Hepatocyte (in vitro differentiated cells): ENCODE results near the gene MON2. TPM values are rescaled to one million over a fixed set of nuclear protein-coding genes. Genes with fewer than 3 reads are reported as not detected.
"Not testable (repeated sequence)": the region's sequence is repeated elsewhere in the genome, so short reads cannot be mapped to it uniquely, and the experiment has no call there.

Source experiments
- DNase-seq: peaks from one replicate; pipeline ENCODE4 v3.0.0-alpha.2; 2016; ENCODE audit warnings: low spot score
- H2AFZ ChIP-seq: fragments of 200-600 bp; sonication (generic); 2 replicates; pipeline ENCODE4 v1.6.0; 2016; ENCODE audit warnings: antibody characterized with exemption, mild to moderate bottlenecking
- H3K27ac ChIP-seq: fragments of 200-600 bp; sonication (generic); 2 replicates; pipeline ENCODE4 v1.5.1; 2016; ENCODE audit warnings: mild to moderate bottlenecking
- H3K27me3 ChIP-seq: fragments of 200-600 bp; sonication (generic); 2 replicates; pipeline ENCODE4 v1.6.1; 2016
- H3K36me3 ChIP-seq: fragments of 200-600 bp; sonication (generic); replicated peaks from 2 replicates; pipeline ENCODE4 v1.5.1; 2016; ENCODE audit warnings: low read depth; ENCODE audit not compliant: insufficient read depth
- H3K4me1 ChIP-seq: fragments of 200-600 bp; sonication (generic); 2 replicates; pipeline ENCODE4 v1.5.1; 2016; ENCODE audit warnings: mild to moderate bottlenecking, moderate library complexity; ENCODE audit not compliant: insufficient read depth
- H3K4me2 ChIP-seq: fragments of 200-600 bp; sonication (generic); 2 replicates; pipeline ENCODE4 v1.6.0; 2016
- H3K4me3 ChIP-seq: fragments of 200-600 bp; sonication (generic); 2 replicates; pipeline ENCODE4 v1.5.1; 2016; ENCODE audit warnings: mild to moderate bottlenecking
- H3K79me2 ChIP-seq: fragments of 200-600 bp; sonication (generic); 2 replicates; pipeline ENCODE4 v1.6.0; 2017; ENCODE audit warnings: mild to moderate bottlenecking
- H3K9me2 ChIP-seq: fragments of 200-600 bp; sonication (generic); replicated peaks from 2 replicates; pipeline ENCODE4 v1.6.0; 2017; ENCODE audit warnings: mild to moderate bottlenecking; ENCODE audit not compliant: insufficient read depth
- H3K9me3 ChIP-seq: fragments of 200-600 bp; sonication (generic); 2 replicates; pipeline ENCODE4 v1.5.1; 2016; ENCODE audit warnings: low read depth, mild to moderate bottlenecking
- H4K20me1 ChIP-seq: fragments of 200-600 bp; sonication (generic); 2 replicates; pipeline ENCODE4 v1.6.0; 2016; ENCODE audit warnings: mild to moderate bottlenecking; ENCODE audit not compliant: insufficient read depth, poor library complexity, severe bottlenecking
- EZH2 ChIP-seq: fragments of 200-600 bp; sonication (generic); IDR thresholded peaks from 2 replicates; pipeline ENCODE4 v1.6.1; 2016; ENCODE audit warnings: antibody characterized with exemption, mild to moderate bottlenecking, borderline replicate concordance
- EZH2phosphoT487 ChIP-seq: fragments of 200-600 bp; sonication (generic); IDR thresholded peaks from one replicate; pipeline ENCODE4 v1.6.1; 2018; ENCODE audit warnings: antibody characterized with exemption, mild to moderate bottlenecking, low read depth, moderate library complexity; ENCODE audit not compliant: unreplicated experiment, severe bottlenecking
- WGBS: methylation state at CpG from one replicate; pipeline ENCODE4 v1.1.6; 2016; ENCODE audit warnings: low lambda C conversion rate; ENCODE audit errors: missing lambda C conversion rate; 5-methylcytosine and 5-hydroxymethylcytosine counted together
- polyA plus RNA-seq: library from polyadenylated mRNA; unstranded; fragments of >200 nt; fragmentation: Nextera tagmentation; extraction: Ambion mirVana; gene quantifications from 2 replicates; pipeline ENCODE4 v1.2.1, GENCODE V29; 2016
- total RNA-seq: library from RNA; depleted of rRNA; stranded (reverse); fragments of >200 nt; gene quantifications from 2 replicates; pipeline ENCODE4 v1.2.3, GENCODE V29; 2014
- TF ChIP-seq, protein P1 (sequence below): fragments of 200-600 bp; sonication (generic); IDR thresholded peaks from 2 replicates; pipeline ENCODE4 v1.5.1; 2016; ENCODE audit warnings: antibody characterized with exemption, mild to moderate bottlenecking; ENCODE audit not compliant: poor library complexity

The MON2 gene
- total and polyA plus RNA-seq, 2 experiments from 2014 or later = 23.7 to 60.9 TPM

DNA sequence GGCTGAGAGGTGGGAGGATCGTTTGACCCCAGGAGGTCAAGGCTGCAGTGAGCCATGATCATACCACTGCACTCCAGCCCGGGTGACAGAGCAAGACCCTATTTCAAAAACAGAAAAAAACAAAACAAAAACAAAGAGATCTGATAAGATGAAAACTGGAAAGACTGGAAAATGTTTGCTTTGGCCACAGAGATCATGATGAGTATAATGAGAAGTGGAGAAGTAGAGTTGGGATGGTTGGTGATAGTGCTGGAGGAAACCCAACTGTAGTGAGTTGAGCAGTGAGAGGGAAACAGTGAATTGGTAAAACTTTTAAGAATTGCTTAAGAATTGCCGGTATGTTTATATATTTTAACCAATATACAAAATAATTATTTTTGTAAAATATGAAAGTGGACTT lies 39.2 kb downstream of the MON2 start:
- TF ChIP-seq, protein P1, sequence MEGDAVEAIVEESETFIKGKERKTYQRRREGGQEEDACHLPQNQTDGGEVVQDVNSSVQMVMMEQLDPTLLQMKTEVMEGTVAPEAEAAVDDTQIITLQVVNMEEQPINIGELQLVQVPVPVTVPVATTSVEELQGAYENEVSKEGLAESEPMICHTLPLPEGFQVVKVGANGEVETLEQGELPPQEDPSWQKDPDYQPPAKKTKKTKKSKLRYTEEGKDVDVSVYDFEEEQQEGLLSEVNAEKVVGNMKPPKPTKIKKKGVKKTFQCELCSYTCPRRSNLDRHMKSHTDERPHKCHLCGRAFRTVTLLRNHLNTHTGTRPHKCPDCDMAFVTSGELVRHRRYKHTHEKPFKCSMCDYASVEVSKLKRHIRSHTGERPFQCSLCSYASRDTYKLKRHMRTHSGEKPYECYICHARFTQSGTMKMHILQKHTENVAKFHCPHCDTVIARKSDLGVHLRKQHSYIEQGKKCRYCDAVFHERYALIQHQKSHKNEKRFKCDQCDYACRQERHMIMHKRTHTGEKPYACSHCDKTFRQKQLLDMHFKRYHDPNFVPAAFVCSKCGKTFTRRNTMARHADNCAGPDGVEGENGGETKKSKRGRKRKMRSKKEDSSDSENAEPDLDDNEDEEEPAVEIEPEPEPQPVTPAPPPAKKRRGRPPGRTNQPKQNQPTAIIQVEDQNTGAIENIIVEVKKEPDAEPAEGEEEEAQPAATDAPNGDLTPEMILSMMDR = no peak
- TF ChIP-seq EZH2phosphoT487 = no peak
- TF ChIP-seq EZH2 = no peak
- H3K36me3 ChIP-seq = peaks cover 5% of the 10 kb centered on the region

DNA sequence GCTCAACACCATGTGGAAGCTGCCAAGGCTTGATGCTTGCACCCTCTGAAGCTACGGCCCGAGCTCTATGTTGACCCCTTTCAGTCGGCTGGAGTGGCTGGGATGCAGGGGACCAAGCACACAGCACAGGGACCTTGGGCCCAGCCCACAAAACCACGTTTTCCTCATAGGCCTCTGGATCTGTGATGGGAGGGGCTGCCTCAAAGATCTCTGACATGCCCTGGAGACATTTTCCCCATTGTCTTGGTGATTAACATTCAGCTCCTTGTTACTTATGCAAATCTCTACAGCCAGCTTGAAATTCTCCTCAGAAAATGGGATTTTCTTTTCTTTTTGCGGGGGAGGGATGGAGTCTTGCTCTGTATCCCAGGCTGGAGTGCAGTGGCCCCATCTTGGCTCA lies 46.3 kb downstream of the MON2 start:
- Histone ChIP-seq H2AFZ (no peak overlapping the region), H3K4me3 (no peak overlapping the region), H3K9me3 (no peaks in the 10 kb centered on the region), H3K79me2 (no peaks in the 10 kb centered on the region), H3K27ac (no peak overlapping the region), H4K20me1 (peaks cover 3% of the 10 kb centered on the region), H3K36me3 (peaks cover 5% of the 10 kb centered on the region), H3K4me2 (no peak overlapping the region), H3K9me2 (no peaks in the 10 kb centered on the region), H3K4me1 (no peaks in the 10 kb centered on the region), H3K27me3 (no peaks in the 10 kb centered on the region)
- TF ChIP-seq EZH2 = no peak
- TF ChIP-seq, protein P1 = no peak
- no peak for TF ChIP-seq EZH2phosphoT487
- no peak for DNase-seq
- WGBS = 96% methylated on average over 5 of the region's 5 CpGs

More for the DNA sequence above, 39.2 kb downstream of the MON2 start:
- Histone ChIP-seq H3K27me3 (no peaks in the 10 kb centered on the region), H2AFZ (no peak overlapping the region), H4K20me1 (no peaks in the 10 kb centered on the region), H3K27ac (no peak overlapping the region), H3K9me3 (no peaks in the 10 kb centered on the region), H3K4me1 (no peaks in the 10 kb centered on the region), H3K9me2 (no peaks in the 10 kb centered on the region), H3K79me2 (no peaks in the 10 kb centered on the region), H3K4me2 (no peak overlapping the region), H3K4me3 (no peak overlapping the region)
- WGBS = 96% methylated on average over 3 of the region's 3 CpGs
- no peak for DNase-seq

DNA sequence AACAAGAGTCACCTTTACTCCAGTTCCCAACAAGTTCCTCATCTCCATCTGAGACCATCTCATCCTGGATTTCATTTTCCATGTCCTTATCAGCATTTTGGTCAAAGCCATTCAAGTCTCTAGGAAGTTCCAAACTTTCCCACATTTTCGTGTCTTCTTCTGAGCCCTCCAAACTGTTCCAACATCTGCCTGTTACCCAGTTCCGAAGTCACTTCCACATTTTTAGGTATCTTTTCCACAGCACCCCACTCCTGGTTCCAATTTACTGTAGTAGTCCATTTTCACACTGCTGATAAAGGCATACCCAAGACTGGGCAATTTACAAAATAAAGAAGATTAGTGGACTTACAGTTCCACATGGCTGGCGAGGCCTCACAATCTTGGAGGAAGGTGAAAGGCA lies 47.5 kb downstream of the MON2 start:
- not testable (repeated sequence) for H3K36me3 ChIP-seq, DNase-seq, H2AFZ ChIP-seq, H3K27ac ChIP-seq, H3K4me1 ChIP-seq, H3K4me3 ChIP-seq, H3K4me2 ChIP-seq, H3K79me2 ChIP-seq, H3K9me3 ChIP-seq, H4K20me1 ChIP-seq, H3K27me3 ChIP-seq, H3K9me2 ChIP-seq
- 98% methylated on average over 3 of the region's 3 CpGs for WGBS

DNA sequence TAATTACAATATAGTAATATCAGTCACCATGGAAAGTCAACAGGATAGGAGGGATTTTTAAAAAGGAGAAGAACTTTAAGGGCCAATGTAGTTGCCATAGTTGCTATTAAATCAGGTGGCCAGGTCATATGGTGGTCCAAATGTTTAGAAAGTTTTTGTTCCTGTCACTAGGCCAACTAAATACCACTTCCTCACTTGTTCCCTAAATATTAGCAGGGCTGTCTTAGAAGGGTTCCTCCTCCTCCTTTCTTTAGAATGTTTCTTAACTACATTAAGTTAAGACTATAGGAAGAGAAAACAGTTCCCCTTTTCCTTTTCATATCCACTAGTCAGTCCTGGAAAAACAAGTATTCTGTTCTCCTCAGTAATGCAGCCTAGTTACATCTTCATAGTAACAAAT lies 50.3 kb downstream of the MON2 start:
- no peak for TF ChIP-seq EZH2phosphoT487
- TF ChIP-seq EZH2 = no peak
- TF ChIP-seq, protein P1 = no peak
- H3K27ac ChIP-seq = no peak overlapping the region
- H3K4me3 ChIP-seq = no peak overlapping the region

More for the DNA sequence above, 50.3 kb downstream of the MON2 start:
- no peaks in the 10 kb centered on the region for H3K36me3 ChIP-seq
- H3K4me2 ChIP-seq = no peak overlapping the region
- H3K9me3 ChIP-seq = no peaks in the 10 kb centered on the region
- no peaks in the 10 kb centered on the region for H3K9me2 ChIP-seq
- H3K4me1 ChIP-seq = no peaks in the 10 kb centered on the region
- no peak for DNase-seq
- no peak overlapping the region for H2AFZ ChIP-seq
- H4K20me1 ChIP-seq = peaks cover 3% of the 10 kb centered on the region
- H3K27me3 ChIP-seq = no peaks in the 10 kb centered on the region
- no peaks in the 10 kb centered on the region for H3K79me2 ChIP-seq
